ENCODE results near the gene ZNF462. TPM values are rescaled to one million over a fixed set of nuclear protein-coding genes. Genes with fewer than 3 reads are reported as not detected.

Gene ZNF462
- polyA plus RNA-seq, 3 donors, result not detected

DNA sequence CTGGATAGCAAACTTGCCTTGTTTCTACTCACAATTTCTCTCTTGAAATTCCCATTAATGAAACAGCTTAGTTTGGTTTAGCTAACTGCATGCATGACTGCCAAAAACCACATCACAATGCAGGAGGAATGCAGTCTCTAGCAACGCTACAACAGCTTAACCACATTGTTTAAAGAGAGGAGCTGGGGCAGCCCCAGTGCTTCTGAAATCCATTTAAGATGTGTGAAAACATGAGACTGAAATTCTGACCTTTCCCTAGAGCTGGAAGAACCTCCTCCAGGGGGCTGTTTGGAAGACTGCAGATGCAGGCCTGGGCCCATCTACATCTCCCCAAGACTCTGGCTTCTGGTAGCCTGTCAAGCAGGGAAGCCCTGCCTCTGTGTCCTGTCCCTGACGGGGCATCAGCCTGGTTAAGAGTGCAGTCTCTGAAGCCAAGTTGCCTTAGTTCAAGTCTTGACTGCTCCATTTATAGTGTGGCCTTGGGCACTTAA, 157.1 kb downstream of the ZNF462 start:
- no peaks in the 10 kb centered on the region for H3K36me3 ChIP-seq (replicated peaks in 1 of 2; ENCODE audit: control insufficient read depth in 1 of 2, insufficient read depth in 2 of 2, low read length in 2 of 2)
- H4K20me1 ChIP-seq (ENCODE audit: insufficient read depth, low read length), result no peaks in the 10 kb centered on the region
- intact Hi-C loops (cut with micrococcal nuclease), result no loop called here
- no peak overlapping the region for H3K9ac ChIP-seq (ENCODE audit: insufficient read depth, low read length, poor library complexity, severe bottlenecking)
- no peaks in the 10 kb centered on the region for H3K27me3 ChIP-seq (ENCODE audit: control insufficient read depth in 2 of 2, insufficient read depth in 2 of 2, low read length in 2 of 2)
- Mint-ChIP-seq H3K36me3 (no peaks in the 10 kb centered on the region), H3K9me3 (peaks cover 3 to 15% (median 7%) of the 10 kb centered on the region in 7 donors), H3K4me3 (no peak overlapping the region), H3K27me3 (ENCODE audit: low read depth in 3 of 3) (peaks cover 0 to 3% (median 1%) of the 10 kb centered on the region in 3 donors), H3K27ac (no peak overlapping the region), H3K4me1 (peaks cover 2% of the 10 kb centered on the region)
- no peak overlapping the region for H2AFZ ChIP-seq (ENCODE audit: insufficient read depth, low read depth, low read length, poor library complexity, severe bottlenecking)
- no peak for DNase-seq
- no CpG with 5 or more reads among the region's 2 CpGs for WGBS (ENCODE audit: insufficient coverage)
- TF ChIP-seq, protein P1, sequence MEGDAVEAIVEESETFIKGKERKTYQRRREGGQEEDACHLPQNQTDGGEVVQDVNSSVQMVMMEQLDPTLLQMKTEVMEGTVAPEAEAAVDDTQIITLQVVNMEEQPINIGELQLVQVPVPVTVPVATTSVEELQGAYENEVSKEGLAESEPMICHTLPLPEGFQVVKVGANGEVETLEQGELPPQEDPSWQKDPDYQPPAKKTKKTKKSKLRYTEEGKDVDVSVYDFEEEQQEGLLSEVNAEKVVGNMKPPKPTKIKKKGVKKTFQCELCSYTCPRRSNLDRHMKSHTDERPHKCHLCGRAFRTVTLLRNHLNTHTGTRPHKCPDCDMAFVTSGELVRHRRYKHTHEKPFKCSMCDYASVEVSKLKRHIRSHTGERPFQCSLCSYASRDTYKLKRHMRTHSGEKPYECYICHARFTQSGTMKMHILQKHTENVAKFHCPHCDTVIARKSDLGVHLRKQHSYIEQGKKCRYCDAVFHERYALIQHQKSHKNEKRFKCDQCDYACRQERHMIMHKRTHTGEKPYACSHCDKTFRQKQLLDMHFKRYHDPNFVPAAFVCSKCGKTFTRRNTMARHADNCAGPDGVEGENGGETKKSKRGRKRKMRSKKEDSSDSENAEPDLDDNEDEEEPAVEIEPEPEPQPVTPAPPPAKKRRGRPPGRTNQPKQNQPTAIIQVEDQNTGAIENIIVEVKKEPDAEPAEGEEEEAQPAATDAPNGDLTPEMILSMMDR (IDR thresholded peaks at IDR 0.05), result no peak
- no peaks in the 10 kb centered on the region for H3K4me1 ChIP-seq (ENCODE audit: control insufficient read depth in 1 of 2, insufficient read depth in 2 of 2, low read length in 2 of 2)
- no peak overlapping the region for H3K4me2 ChIP-seq (replicated peaks; ENCODE audit: extremely low read depth, low read length, poor library complexity, severe bottlenecking)
- H3K79me2 ChIP-seq (ENCODE audit: insufficient read depth, low read length), result no peaks in the 10 kb centered on the region
- H3K27ac ChIP-seq (ENCODE audit: low read depth in 1 of 2, low read length in 2 of 2), result no peak overlapping the region
- H3K9me3 ChIP-seq (replicated peaks in 1 of 2; ENCODE audit: control insufficient read depth in 1 of 2, insufficient read depth in 1 of 2, low read length in 2 of 2), result peaks cover 0 to 4% of the 10 kb centered on the region in 2 donors
- H3K4me3 ChIP-seq (replicated peaks in 1 of 3; ENCODE audit: low read depth in 2 of 3, low read length in 3 of 3), result no peak overlapping the region

DNA sequence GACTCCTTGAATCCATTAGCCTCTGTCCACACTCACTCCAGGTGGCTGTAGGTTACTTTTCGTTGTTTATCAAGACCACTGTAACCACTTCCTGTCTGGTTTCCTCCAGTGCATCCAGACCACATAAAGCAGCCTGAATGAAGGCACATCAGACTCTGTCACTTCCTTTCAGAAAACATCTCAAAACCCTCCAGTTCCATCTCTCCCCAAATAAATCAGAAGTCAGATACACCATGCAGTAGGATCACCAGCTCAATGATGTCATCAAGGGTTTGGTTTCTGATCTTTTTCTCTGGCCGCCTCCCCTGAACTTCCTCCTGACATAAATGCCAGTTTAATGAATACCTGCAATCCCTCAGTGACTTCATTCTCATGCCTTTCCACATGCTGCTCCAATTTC, 161.2 kb downstream of the ZNF462 start:
- no peak overlapping the region for H3K9ac ChIP-seq (ENCODE audit: insufficient read depth, low read length, poor library complexity, severe bottlenecking)
- H3K27ac ChIP-seq (ENCODE audit: low read depth in 1 of 2, low read length in 2 of 2), result no peak overlapping the region
- DNase-seq, result no peak
- no peaks in the 10 kb centered on the region for H3K79me2 ChIP-seq (ENCODE audit: insufficient read depth, low read length)
- TF ChIP-seq, protein P1 (IDR thresholded peaks at IDR 0.05), result no peak
- 0% methylated on average over 2 of the region's 2 CpGs for WGBS (ENCODE audit: insufficient coverage)
- Mint-ChIP-seq H3K4me1 (peaks cover 2% of the 10 kb centered on the region), H3K27me3 (ENCODE audit: low read depth in 3 of 3) (peaks cover 0 to 2% (median 1%) of the 10 kb centered on the region in 3 donors), H3K36me3 (no peaks in the 10 kb centered on the region), H3K27ac (peak overlapping the region in 1 of 7 donors; percentile 12), H3K9me3 (peaks cover 0 to 3% (median 2%) of the 10 kb centered on the region in 7 donors), H3K4me3 (no peak overlapping the region)
- H2AFZ ChIP-seq (ENCODE audit: insufficient read depth, low read depth, low read length, poor library complexity, severe bottlenecking), result no peak overlapping the region
- H4K20me1 ChIP-seq (ENCODE audit: insufficient read depth, low read length), result no peaks in the 10 kb centered on the region
- peaks cover 0 to 6% of the 10 kb centered on the region in 2 donors for H3K9me3 ChIP-seq (replicated peaks in 1 of 2; ENCODE audit: control insufficient read depth in 1 of 2, insufficient read depth in 1 of 2, low read length in 2 of 2)
- H3K36me3 ChIP-seq (replicated peaks in 1 of 2; ENCODE audit: control insufficient read depth in 1 of 2, insufficient read depth in 2 of 2, low read length in 2 of 2), result no peaks in the 10 kb centered on the region
- intact Hi-C loops (cut with micrococcal nuclease), result no loop called here
- H3K4me1 ChIP-seq (ENCODE audit: control insufficient read depth in 1 of 2, insufficient read depth in 2 of 2, low read length in 2 of 2), result no peaks in the 10 kb centered on the region
- no peaks in the 10 kb centered on the region for H3K27me3 ChIP-seq (ENCODE audit: control insufficient read depth in 2 of 2, insufficient read depth in 2 of 2, low read length in 2 of 2)
- no peak overlapping the region for H3K4me3 ChIP-seq (replicated peaks in 1 of 3; ENCODE audit: low read depth in 2 of 3, low read length in 3 of 3)
- H3K4me2 ChIP-seq (replicated peaks; ENCODE audit: extremely low read depth, low read length, poor library complexity, severe bottlenecking), result no peak overlapping the region
